HG03460 (cell line): ENCODE data around the gene FBXL4.
A peak's percentile ranks its signal among the peaks of the same experiment; 100 is the strongest.
"Not testable (repeated sequence)": the region's sequence is repeated elsewhere in the genome, so short reads cannot be mapped to it uniquely, and the experiment has no call there.

Experiments
- ATAC-seq: cut with Tn5 transposase; IDR thresholded peaks from one replicate; pipeline ENCODE4 v1.9.1; 2021; ENCODE audit not compliant: unreplicated experiment

The FBXL4 gene

GRCh38 chr6:98946266-98946878 lies 1.4 kb downstream of the FBXL4 start:
- ATAC-seq = no peak

- ATAC-seq = no peak
Measured at GRCh38 chr6:98945311-98946115, 2.2 kb downstream of the FBXL4 start.

DNA sequence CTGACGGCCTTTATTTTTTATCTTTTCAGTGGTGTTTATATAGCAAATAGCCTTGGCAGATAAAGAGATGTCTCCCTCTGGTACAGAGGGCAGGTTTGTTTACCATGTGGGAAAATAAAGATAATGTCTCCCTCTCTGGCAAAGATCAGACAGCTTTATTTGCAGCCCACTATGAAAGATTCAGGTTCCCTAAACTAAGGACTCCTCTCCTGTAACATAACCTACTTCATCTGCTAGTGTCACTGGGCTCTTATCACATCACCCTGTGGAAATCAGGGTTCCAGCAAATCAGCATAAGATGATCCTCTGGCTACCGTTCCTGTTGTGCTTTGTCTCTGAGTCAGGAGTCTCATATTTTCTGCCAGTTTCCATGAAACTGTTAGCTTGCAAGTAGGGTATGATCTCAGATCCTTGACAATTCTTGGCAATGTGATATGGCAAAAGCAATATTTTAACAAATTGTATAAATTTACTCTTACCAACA lies 3.1 kb downstream of the FBXL4 start:
- no peak for ATAC-seq

GRCh38 chr6:98944168-98944567 lies 3.6 kb downstream of the FBXL4 start:
- no peak for ATAC-seq

GRCh38 chr6:98942263-98942803 lies 5.4 kb downstream of the FBXL4 start:
- ATAC-seq = no peak

DNA sequence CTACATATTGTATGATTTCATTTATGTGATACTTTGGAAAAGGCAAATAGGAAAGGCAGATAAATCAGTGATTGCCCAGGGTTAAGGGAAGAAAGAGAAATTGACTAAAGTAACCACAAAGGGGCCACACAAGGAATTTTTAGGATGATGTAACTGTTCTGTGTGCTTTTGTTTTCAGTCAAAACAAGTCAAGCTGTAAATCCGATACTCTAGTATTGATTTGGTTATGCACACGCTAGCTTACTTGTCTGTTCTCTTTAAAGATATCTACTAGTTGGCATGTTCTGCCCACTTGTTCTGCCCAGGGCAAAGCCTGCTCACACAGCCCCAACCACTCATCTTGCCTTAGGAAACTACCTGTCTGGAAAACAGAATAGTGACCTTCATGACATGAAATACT lies 6.4 kb downstream of the FBXL4 start:
- no peak for ATAC-seq

DNA sequence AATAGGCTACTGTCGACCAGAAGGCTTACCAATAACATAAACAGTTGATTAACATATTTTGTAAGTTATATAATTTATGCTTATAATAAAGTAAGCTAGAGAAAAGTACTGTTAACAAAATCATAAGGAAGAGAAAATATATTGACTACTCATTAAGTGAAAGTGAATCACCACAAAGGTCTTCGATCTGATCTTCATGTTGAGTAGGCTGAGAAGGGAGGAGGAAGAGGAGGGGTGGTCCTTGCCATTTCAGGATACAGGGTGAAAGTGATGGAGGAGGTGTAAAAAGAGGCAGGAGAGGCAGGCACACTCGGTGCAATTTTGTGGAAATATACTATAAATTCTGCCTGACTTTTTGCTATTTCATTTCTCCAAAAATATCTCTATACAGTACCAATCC lies 10.4 kb downstream of the FBXL4 start:
- ATAC-seq = no peak

- ATAC-seq = no peak
Measured at GRCh38 chr6:98932381-98932780, 15.4 kb downstream of the FBXL4 start.

- ATAC-seq = no peak
Measured at GRCh38 chr6:98931696-98932095, 16.1 kb downstream of the FBXL4 start.

DNA sequence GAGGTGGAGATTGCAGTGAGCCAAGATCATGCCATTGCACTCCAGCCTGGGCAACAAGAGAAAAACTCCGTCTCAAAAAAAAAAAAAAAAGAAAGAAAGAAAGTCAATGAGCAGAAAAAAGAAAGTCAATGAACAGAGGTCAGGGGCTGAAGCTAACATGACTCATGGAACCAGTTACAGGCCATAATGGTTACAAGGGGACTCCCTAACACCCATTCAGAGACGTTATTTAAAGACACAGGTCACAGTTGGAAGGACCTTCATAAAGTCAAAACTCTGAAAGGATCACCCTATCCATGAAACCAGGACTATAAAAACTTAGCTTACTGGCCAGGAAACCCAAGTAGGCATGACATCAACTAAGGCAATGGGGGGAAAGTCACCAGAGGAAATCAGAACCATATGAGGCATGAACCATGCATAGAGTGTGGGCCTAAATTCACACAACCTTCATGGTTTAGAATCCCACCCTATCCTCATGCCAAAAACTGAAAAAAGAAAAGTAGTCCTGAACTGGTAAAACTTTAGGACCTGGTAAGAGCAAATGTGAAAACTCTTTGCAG lies 18.2 kb downstream of the FBXL4 start:
- no peak for ATAC-seq

- ATAC-seq = no peak
Measured at GRCh38 chr6:98928688-98929087, 19.1 kb downstream of the FBXL4 start.

- ATAC-seq = no peak
Measured at GRCh38 chr6:98927534-98927933, 20.2 kb downstream of the FBXL4 start.

- no peak for ATAC-seq
Measured at GRCh38 chr6:98925831-98926230, 21.9 kb downstream of the FBXL4 start.

DNA sequence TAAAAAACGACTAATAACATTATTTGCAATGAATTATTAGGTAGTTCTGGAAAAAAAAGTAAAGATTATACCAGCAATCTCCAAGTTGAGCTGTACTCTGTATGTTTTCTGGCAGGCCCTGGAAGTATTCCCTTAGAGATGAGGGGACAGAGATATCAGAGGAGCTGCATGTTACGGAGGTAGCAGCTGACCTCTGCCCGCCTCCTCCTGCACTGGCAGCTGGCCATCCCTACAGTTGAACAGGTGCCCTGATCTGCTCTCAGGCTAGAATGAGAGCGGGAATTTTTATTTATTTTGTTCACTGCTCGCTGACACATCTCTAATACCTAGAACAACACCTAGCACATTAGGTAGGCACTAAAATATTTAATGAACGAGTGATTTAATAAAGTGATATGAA lies 23.1 kb downstream of the FBXL4 start:
- no peak for ATAC-seq

GRCh38 chr6:98920904-98921431 lies 26.8 kb downstream of the FBXL4 start:
- ATAC-seq = peak; percentile 93

DNA sequence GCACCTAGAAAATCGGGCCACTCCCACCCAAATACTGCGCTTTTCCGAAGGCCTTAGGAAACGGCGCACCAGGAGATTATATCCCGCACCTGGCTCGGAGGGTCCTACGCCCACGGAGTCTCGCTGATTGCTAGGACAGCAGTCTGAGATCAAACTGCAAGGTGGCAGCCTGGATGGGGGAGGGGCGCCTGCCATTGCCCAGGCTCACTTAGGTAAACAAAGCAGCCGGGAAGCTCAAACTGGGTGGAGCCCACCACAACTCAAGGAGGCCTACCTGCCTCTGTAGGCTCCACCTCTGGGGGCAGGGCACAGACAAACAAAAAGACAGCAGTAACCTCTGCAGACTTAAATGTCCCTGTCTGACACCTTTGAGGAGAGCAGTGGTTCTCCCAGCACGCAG lies 36.8 kb downstream of the FBXL4 start:
- not testable (repeated sequence) for ATAC-seq

- no peak for ATAC-seq
Measured at GRCh38 chr6:98909236-98909635, 38.5 kb downstream of the FBXL4 start.

DNA sequence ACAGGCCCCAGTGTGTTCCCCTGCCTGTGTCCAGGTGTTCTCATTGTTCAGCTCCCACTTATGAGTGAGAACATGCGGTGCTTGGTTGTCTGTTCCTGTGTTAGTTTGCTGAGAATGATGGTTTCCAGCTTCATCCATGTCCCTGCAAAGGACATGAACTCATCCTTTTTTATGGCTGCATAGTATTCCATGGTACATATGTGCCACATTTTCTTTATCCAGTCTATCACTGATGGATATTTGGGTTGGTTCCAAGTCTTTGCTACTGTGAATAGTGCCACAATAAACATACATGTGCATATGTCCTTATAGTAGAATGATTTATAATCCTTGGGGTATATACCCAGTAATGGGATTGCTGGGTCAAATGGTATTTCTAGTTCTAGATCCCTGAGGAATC lies 41.4 kb downstream of the FBXL4 start:
- not testable (repeated sequence) for ATAC-seq

DNA sequence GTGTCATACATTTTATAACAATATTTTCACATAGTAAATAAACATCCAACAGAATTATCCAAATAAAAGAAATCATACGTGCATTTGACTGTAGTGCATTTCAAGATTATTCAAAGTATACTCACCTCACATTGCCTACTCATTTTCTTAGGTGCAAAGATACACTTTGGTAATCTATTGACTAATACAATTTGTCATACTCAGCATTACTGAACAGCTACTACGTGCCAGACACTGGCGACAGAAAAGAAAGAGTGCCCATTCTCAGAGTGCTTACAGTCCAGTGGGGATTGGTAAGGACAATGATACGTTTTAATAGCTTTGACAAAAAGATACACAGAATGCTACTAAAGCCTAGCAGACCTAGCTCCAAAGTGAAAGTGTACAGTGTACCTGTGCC lies 42.0 kb downstream of the FBXL4 start:
- ATAC-seq = no peak

- no peak for ATAC-seq
Measured at GRCh38 chr6:98904096-98904495, 43.6 kb downstream of the FBXL4 start.

- no peak for ATAC-seq
Measured at GRCh38 chr6:98900706-98901105, 47.0 kb downstream of the FBXL4 start.

DNA sequence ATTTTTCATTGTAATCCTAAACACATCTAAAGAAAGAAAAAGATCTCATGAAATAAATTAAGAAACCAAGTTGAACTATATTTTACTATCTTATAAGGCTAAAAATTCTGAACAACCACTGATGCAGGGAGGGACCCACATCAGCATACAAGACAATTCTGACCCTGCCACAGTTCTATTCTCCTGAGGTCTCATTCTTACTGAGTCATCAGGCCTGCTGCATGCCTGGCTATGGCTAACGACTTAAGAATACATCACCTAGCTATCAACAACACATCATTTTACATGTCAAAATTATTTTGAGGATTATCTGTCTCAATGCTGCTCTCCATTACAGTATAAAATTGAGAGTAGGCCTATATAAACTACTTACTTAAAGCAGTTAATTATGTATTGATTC lies 52.9 kb downstream of the FBXL4 start:
- no peak for ATAC-seq
